IMR-90 (cell line): Measurements from ENCODE around the gene AREL1. TPM values are rescaled to one million over a fixed set of nuclear protein-coding genes. Genes with fewer than 3 reads are reported as not detected.

Experiments
- ATAC-seq: fragments of 200-7000 bp; cut with Tn5 transposase; 2 replicates; pipeline ENCODE4 v1.9.1; 2020; ENCODE audit warnings: low read depth, mild to moderate bottlenecking, moderate library complexity
- BruUV-seq: library from RNA; stranded (reverse); fragments of 400-500 nt; replicated peaks from 2 replicates; lab custom pipeline; 2021; lab: Mats Ljungman, UMichigan
- CTCF ChIA-PET: fragments of 300-600 bp; formaldehyde crosslinking; extraction: SDS; loops from one replicate; lab custom pipeline; 2021; ENCODE audit warnings: antibody characterized with exemption; lab: Yijun Ruan, JAX
- POLR2A ChIA-PET: fragments of 300-600 bp; sonication (Branson Sonifier 250); formaldehyde crosslinking; loops from one replicate; lab custom pipeline; 2022; ENCODE audit warnings: antibody characterized with exemption; ENCODE audit not compliant: unreplicated experiment; lab: Charles Lee
- DNase-seq: peaks from one replicate; pipeline ENCODE4 v3.0.0; 2013
- H2AFZ ChIP-seq: replicated peaks from 2 replicates; pipeline ENCODE3; 2013; ENCODE audit warnings: low read length, mild to moderate bottlenecking; ENCODE audit not compliant: poor library complexity
- H2AK5ac ChIP-seq: 2 replicates; pipeline ENCODE4 v1.6.1; 2013; ENCODE audit warnings: low read depth, low read length, inconsistent platforms
- H2AK9ac ChIP-seq: replicated peaks from 2 replicates; pipeline ENCODE3; 2013; ENCODE audit warnings: mild to moderate bottlenecking, low read depth, low read length, moderate library complexity; ENCODE audit not compliant: poor library complexity
- H2BK120ac ChIP-seq: 2 replicates; pipeline ENCODE4 v1.6.1; 2013; ENCODE audit warnings: low read depth, low read length, inconsistent platforms
- H2BK15ac ChIP-seq: 3 replicates; pipeline ENCODE4 v1.6.1; 2013; ENCODE audit warnings: low read depth, low read length, inconsistent platforms
- H2BK20ac ChIP-seq: 2 replicates; pipeline ENCODE4 v1.6.1; 2013; ENCODE audit warnings: low read depth, mild to moderate bottlenecking, inconsistent platforms, low read length, moderate library complexity
- H2BK5ac ChIP-seq: 2 replicates; pipeline ENCODE4 v1.6.1; 2013; ENCODE audit warnings: mild to moderate bottlenecking, low read depth, low read length, inconsistent platforms; ENCODE audit not compliant: poor library complexity, severe bottlenecking
- H3K14ac ChIP-seq: replicated peaks from 2 replicates; pipeline ENCODE4 v1.6.1; 2013; ENCODE audit warnings: low read depth, low read length, inconsistent platforms
- H3K18ac ChIP-seq: 2 replicates; pipeline ENCODE4 v1.6.1; 2013; ENCODE audit warnings: low read depth, low read length, control low read depth
- H3K23ac ChIP-seq: 2 replicates; pipeline ENCODE4 v1.6.1; 2013; ENCODE audit warnings: low read depth, low read length, inconsistent platforms
- H3K27ac ChIP-seq: 2 replicates; pipeline ENCODE4 v1.5.1; 2013; ENCODE audit warnings: mild to moderate bottlenecking, control low read depth, low read length; ENCODE audit not compliant: insufficient read depth
- H3K27me3 ChIP-seq: 2 replicates; pipeline ENCODE4 v1.6.1; 2013; ENCODE audit warnings: low read length; ENCODE audit not compliant: control insufficient read depth, insufficient read depth
- H3K36me3 ChIP-seq: 2 replicates; pipeline ENCODE4 v1.6.1; 2013; ENCODE audit warnings: low read length, mixed read lengths; ENCODE audit not compliant: control insufficient read depth, insufficient read depth
- H3K4ac ChIP-seq: 2 replicates; pipeline ENCODE4 v1.6.1; 2013; ENCODE audit warnings: low read depth, low read length, inconsistent platforms
- H3K4me1 ChIP-seq: 2 replicates; pipeline ENCODE4 v1.6.1; 2013; ENCODE audit warnings: low read length, mixed read lengths; ENCODE audit not compliant: control insufficient read depth, insufficient read depth
- H3K4me2 ChIP-seq: 2 replicates; pipeline ENCODE4 v1.6.1; 2013; ENCODE audit warnings: low read depth, mild to moderate bottlenecking, control low read depth, low read length, moderate library complexity
- H3K4me3 ChIP-seq: 2 replicates; pipeline ENCODE4 v1.5.1; 2013; ENCODE audit warnings: low read depth, mild to moderate bottlenecking, control low read depth, low read length, moderate library complexity; ENCODE audit not compliant: insufficient read depth
- H3K56ac ChIP-seq: 2 replicates; pipeline ENCODE4 v1.6.1; 2013; ENCODE audit warnings: low read length, inconsistent platforms; ENCODE audit not compliant: insufficient read depth; ENCODE audit errors: extremely low read depth
- H3K79me1 ChIP-seq, 2 experiments: 2 replicates each; pipeline ENCODE4 v1.6.1; 2013; ENCODE audit warnings: low read length in 2 of 2, inconsistent platforms in 1 of 2, low read depth in 1 of 2
- H3K9ac ChIP-seq: 2 replicates; pipeline ENCODE4 v1.6.1; 2013; ENCODE audit warnings: low read depth, low read length, control low read depth
- H3K9me1 ChIP-seq: 2 replicates; pipeline ENCODE4 v1.6.1; 2013; ENCODE audit warnings: low read length, inconsistent platforms; ENCODE audit not compliant: insufficient read depth
- H3K9me3 ChIP-seq: 2 replicates; pipeline ENCODE4 v1.6.1; 2013; ENCODE audit warnings: low read length; ENCODE audit not compliant: control insufficient read depth, insufficient read depth
- H4K20me1 ChIP-seq: 2 replicates; pipeline ENCODE4 v1.6.1; 2013; ENCODE audit warnings: low read length, inconsistent platforms; ENCODE audit not compliant: insufficient read depth
- H4K5ac ChIP-seq: 2 replicates; pipeline ENCODE4 v1.6.1; 2013; ENCODE audit warnings: mild to moderate bottlenecking, low read depth, low read length, control low read depth
- H4K8ac ChIP-seq, 2 experiments: 2 replicates each; pipeline ENCODE4 v1.6.1; 2013; ENCODE audit warnings: low read depth in 2 of 2, low read length in 2 of 2, control low read depth in 1 of 2, inconsistent platforms in 1 of 2
- H4K91ac ChIP-seq: 2 replicates; pipeline ENCODE4 v1.6.1; 2013; ENCODE audit warnings: low read depth, low read length, inconsistent platforms; ENCODE audit not compliant: insufficient read depth
- BHLHE40 ChIP-seq: fragments of 150-350 bp; IDR thresholded peaks from 2 replicates; pipeline ENCODE4 v1.6.1; 2016; ENCODE audit warnings: mild to moderate bottlenecking, low read depth, low read length
- CEBPB ChIP-seq: IDR thresholded peaks from 2 replicates; pipeline ENCODE4 v1.6.1; 2012; ENCODE audit warnings: low read depth, low read length, improper control_type of control experiment
- CHD1 ChIP-seq: IDR thresholded peaks from 2 replicates; pipeline ENCODE4 v1.6.1; 2012; ENCODE audit warnings: low read depth, low read length, improper control_type of control experiment
- FOS ChIP-seq: fragments of 150-350 bp; IDR thresholded peaks from 2 replicates; pipeline ENCODE4 v1.6.1; 2016; ENCODE audit warnings: low read depth, low read length
- MAFK ChIP-seq: IDR thresholded peaks from 2 replicates; pipeline ENCODE4 v1.6.1; 2012; ENCODE audit warnings: low read depth, low read length, improper control_type of control experiment
- MAZ ChIP-seq: IDR thresholded peaks from 2 replicates; pipeline ENCODE4 v1.6.1; 2012; ENCODE audit warnings: low read depth, mild to moderate bottlenecking, low read length, improper control_type of control experiment, moderate library complexity, borderline replicate concordance
- MXI1 ChIP-seq: IDR thresholded peaks from 2 replicates; pipeline ENCODE4 v1.6.1; 2012; ENCODE audit warnings: low read depth, mild to moderate bottlenecking, low read length, moderate library complexity, borderline replicate concordance
- NFE2L2 ChIP-seq: fragments of 150-350 bp; IDR thresholded peaks from 2 replicates; pipeline ENCODE4 v1.6.1; 2016; ENCODE audit warnings: low read depth, mild to moderate bottlenecking, low read length
- POLR2A ChIP-seq: IDR thresholded peaks from 2 replicates; pipeline ENCODE4 v1.6.1; 2012; ENCODE audit warnings: mild to moderate bottlenecking, low read depth, low read length
- RCOR1 ChIP-seq: IDR thresholded peaks from 2 replicates; pipeline ENCODE4 v1.6.1; 2012; ENCODE audit warnings: mild to moderate bottlenecking, low read length, improper control_type of control experiment; ENCODE audit not compliant: insufficient replicate concordance
- RFX5 ChIP-seq: IDR thresholded peaks from 2 replicates; pipeline ENCODE4 v1.8.0; 2012; ENCODE audit warnings: low read depth, mild to moderate bottlenecking, low read length, moderate library complexity
- SMC3 ChIP-seq: fragments of 150-350 bp; IDR thresholded peaks from 2 replicates; pipeline ENCODE4 v1.6.1; 2016; ENCODE audit warnings: low read depth, mild to moderate bottlenecking, antibody characterized with exemption, low read length, moderate library complexity
- USF2 ChIP-seq: fragments of 150-350 bp; IDR thresholded peaks from 2 replicates; pipeline ENCODE4 v1.6.1; 2017; ENCODE audit warnings: mild to moderate bottlenecking, antibody characterized with exemption, low read length, low read depth
- WGBS, 2 experiments: methylation state at CpG; one replicate each; pipeline versions ENCODE4 v1.1.5 to v1.1.7; 2013; ENCODE audit warnings: missing lambda C conversion rate in 2 of 2; ENCODE audit not compliant: insufficient read length in 1 of 2; ENCODE audit errors: extremely low coverage in 2 of 2; 5-methylcytosine and 5-hydroxymethylcytosine counted together
- dilution Hi-C: fragments of 300-500 bp; cut with HindIII; formaldehyde crosslinking; loops from one replicate; pipeline ENCODE4 v1.14.3; 2018; ENCODE audit warnings: low sequenced_read_pairs; ENCODE audit not compliant: unreplicated experiment
- in situ Hi-C: fragments of 300-500 bp; cut with MboI; formaldehyde crosslinking; loops from 3 replicates; pipeline ENCODE4 v1.14.3; 2019; ENCODE audit warnings: low sequenced_read_pairs, inconsistent platforms, mixed read lengths
- intact Hi-C: fragments of 100-400 bp; cut with micrococcal nuclease; formaldehyde crosslinking; loops from 2 replicates; pipeline ENCODE4 v1.10.0; 2022
- polyA plus RNA-seq, 3 experiments: library from polyadenylated mRNA; depleted of rRNA; stranded (reverse); fragments of >200 nt; gene quantifications; 2 replicates each; pipeline ENCODE4 v1.2.3, GENCODE V29; 2012; ENCODE audit warnings: low replicate concordance in 1 of 3
- total RNA-seq: library from RNA; depleted of rRNA; stranded (reverse); fragments of >200 nt; gene quantifications from 2 replicates; pipeline ENCODE4 v1.2.3, GENCODE V29; 2012
- TF ChIP-seq, protein P1 (sequence below): conservative IDR thresholded peaks from 2 replicates; pipeline ENCODE4 v1.5.1; 2012; ENCODE audit warnings: mild to moderate bottlenecking, low read depth, low read length, improper control_type of control experiment

The AREL1 gene
- total and polyA plus RNA-seq, 2 of the 4 experiments (the other 2 are of a cell fraction) = 30.0 to 39.3 TPM

- TF ChIP-seq POLR2A = no peak
- no peak for TF ChIP-seq FOS
- no peak for TF ChIP-seq CEBPB
- no peak for TF ChIP-seq BHLHE40
- no peak for TF ChIP-seq MAFK
- TF ChIP-seq RCOR1 = no peak
- no peak for TF ChIP-seq CHD1
- TF ChIP-seq, protein P1, sequence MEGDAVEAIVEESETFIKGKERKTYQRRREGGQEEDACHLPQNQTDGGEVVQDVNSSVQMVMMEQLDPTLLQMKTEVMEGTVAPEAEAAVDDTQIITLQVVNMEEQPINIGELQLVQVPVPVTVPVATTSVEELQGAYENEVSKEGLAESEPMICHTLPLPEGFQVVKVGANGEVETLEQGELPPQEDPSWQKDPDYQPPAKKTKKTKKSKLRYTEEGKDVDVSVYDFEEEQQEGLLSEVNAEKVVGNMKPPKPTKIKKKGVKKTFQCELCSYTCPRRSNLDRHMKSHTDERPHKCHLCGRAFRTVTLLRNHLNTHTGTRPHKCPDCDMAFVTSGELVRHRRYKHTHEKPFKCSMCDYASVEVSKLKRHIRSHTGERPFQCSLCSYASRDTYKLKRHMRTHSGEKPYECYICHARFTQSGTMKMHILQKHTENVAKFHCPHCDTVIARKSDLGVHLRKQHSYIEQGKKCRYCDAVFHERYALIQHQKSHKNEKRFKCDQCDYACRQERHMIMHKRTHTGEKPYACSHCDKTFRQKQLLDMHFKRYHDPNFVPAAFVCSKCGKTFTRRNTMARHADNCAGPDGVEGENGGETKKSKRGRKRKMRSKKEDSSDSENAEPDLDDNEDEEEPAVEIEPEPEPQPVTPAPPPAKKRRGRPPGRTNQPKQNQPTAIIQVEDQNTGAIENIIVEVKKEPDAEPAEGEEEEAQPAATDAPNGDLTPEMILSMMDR = no peak
- no peak for TF ChIP-seq NFE2L2
- no peak for TF ChIP-seq USF2
- no peak for TF ChIP-seq SMC3
- TF ChIP-seq MAZ = no peak
- TF ChIP-seq MXI1 = no peak
- no peak for TF ChIP-seq RFX5
- H3K9me1 ChIP-seq = no peaks in the 10 kb centered on the region
- H2AK9ac ChIP-seq = no peak overlapping the region
- ChIA-PET POLR2A (no interaction called here), CTCF (interaction anchor here (1.2 kb wide), 1 partner anchor 9 kb away, joined by 3 read pairs; the partner anchor contains the start of gene YLPM1)
- 86% methylated on average over 6 of the region's 7 CpGs; no CpG with 5 or more reads in 1 of the 2 experiments for WGBS, 2 experiments
- H4K8ac ChIP-seq = no peak overlapping the region
- H3K4ac ChIP-seq = no peak overlapping the region
- no TSS peak for BruUV-seq
- no peak overlapping the region for H3K9ac ChIP-seq
- no peak overlapping the region for H3K23ac ChIP-seq
- H2BK20ac ChIP-seq = no peak overlapping the region
- no peak overlapping the region for H3K27ac ChIP-seq
- no peak overlapping the region for H2AFZ ChIP-seq
- no peak overlapping the region for H2AK5ac ChIP-seq
- dilution Hi-C loops = no loop called here
- intact Hi-C loops = no loop called here
- peaks cover 3% of the 10 kb centered on the region; the same call in 1 of the 2 replicates for H3K9me3 ChIP-seq
- H3K56ac ChIP-seq = no peak overlapping the region
- in situ Hi-C loops = no loop called here
- DNase-seq (no peak), ATAC-seq (no peak)
- no peak overlapping the region for H3K18ac ChIP-seq
- peaks cover 2% of the 10 kb centered on the region; the same call in 1 of the 2 replicates for H3K4me1 ChIP-seq
- H3K36me3 ChIP-seq = no peaks in the 10 kb centered on the region
- H4K20me1 ChIP-seq = no peaks in the 10 kb centered on the region
- H3K4me3 ChIP-seq = no peak overlapping the region
- H4K91ac ChIP-seq = no peak overlapping the region
- no peak overlapping the region for H2BK5ac ChIP-seq
- no peak overlapping the region for H3K4me2 ChIP-seq
- no peak overlapping the region for H4K5ac ChIP-seq
- H3K79me1 ChIP-seq = no peaks in the 10 kb centered on the region
- no peak overlapping the region for H3K14ac ChIP-seq
- H3K27me3 ChIP-seq = no peaks in the 10 kb centered on the region
- H2BK15ac ChIP-seq = no peak overlapping the region
- H2BK120ac ChIP-seq = no peak overlapping the region
Observed at GRCh38 chr14:74754899-74755298, 42.0 kb upstream of the AREL1 start.
